ENCODE results near the gene APBB2. TPM values are rescaled to one million over a fixed set of nuclear protein-coding genes. Genes with fewer than 3 reads are reported as not detected.

The APBB2 gene
- total and polyA plus RNA-seq, 2 experiments from 2014 or later, result 35.8 to 74.8 TPM

DNA sequence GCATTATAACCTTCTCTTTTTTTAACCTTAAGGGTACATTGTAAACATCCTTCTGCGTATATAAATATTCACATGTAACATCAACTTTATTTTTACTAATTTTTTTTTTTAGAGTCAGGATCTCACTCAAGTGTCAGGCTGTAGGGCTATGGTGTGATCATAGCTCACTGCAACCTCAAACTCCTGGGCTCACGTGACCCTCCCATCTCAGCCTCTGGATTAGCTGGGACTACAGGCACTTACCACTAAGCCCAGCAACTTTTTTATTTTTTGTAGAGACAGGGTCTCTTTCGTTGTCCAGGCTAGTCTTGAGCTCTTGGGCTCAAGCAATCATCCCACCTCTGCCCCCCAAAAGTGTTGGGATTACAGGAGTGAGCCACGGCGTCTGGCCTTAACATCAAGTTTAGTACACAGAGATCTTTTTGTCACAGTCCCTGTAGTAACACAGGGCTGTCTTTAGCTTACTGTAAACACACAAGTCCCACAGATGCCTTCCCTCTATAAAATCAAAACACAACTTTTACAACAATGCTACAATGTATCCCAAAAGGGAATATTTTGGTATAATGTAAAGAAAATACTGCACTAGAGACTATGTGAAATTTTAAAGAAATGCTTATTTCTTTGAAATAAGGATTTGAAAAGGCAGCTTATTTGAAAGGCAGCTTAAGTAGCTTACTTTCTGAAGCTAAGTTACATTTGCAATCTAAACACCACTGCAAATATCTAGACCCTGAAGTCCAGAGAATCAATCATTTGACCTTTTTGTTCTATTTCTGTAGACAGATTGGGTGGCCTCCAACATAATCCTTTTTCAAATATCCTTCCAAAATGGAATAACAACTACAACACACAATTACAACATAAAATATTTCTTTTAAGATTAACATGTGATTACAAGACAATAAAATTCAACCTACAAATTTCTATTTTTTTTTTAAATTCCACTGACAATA lies 116.0 kb downstream of the APBB2 start:
- no peak overlapping the region for H3K4me3 ChIP-seq
- no peaks in the 10 kb centered on the region for H3K9me2 ChIP-seq (ENCODE audit: insufficient read depth)
- peak overlapping the region; percentile 41; the same call in 1 of the 2 replicates for H3K27ac ChIP-seq (ENCODE audit: low read depth)
- peaks cover 9% of the 10 kb centered on the region for H3K4me1 Mint-ChIP-seq
- no peaks in the 10 kb centered on the region for H4K20me1 ChIP-seq (replicated peaks; ENCODE audit: insufficient read depth)
- no peak for DNase-seq (ENCODE audit: low spot score)
- H3K36me3 ChIP-seq (ENCODE audit: insufficient read depth), result no peaks in the 10 kb centered on the region
- 0 out of 2 replicates have a peak overlapping the region, but pooled peaks have one; percentile 14 for H3K27ac Mint-ChIP-seq
- peak; percentile 73 for ATAC-seq
- peaks cover 6% of the 10 kb centered on the region; the same call in 1 of the 2 replicates for H3K4me1 ChIP-seq (ENCODE audit: insufficient read depth)
- H3K27me3 ChIP-seq (ENCODE audit: insufficient read depth), result no peaks in the 10 kb centered on the region
- no peaks in the 10 kb centered on the region for H3K27me3 Mint-ChIP-seq (ENCODE audit: insufficient read depth, low read depth, poor library complexity)
- no peak overlapping the region for H2AFZ ChIP-seq
- H3F3A ChIP-seq (replicated peaks; ENCODE audit: low read depth), result no peaks in the 10 kb centered on the region
- no peak overlapping the region for H3K4me3 Mint-ChIP-seq
- no peaks in the 10 kb centered on the region for H3K36me3 Mint-ChIP-seq (ENCODE audit: low read depth)
- TF ChIP-seq JUNB (IDR thresholded peaks at IDR 0.05; ENCODE audit: unreplicated experiment), result no peak
- TF ChIP-seq ZNF331 (CRISPR knock-in tag; IDR thresholded peaks at IDR 0.05; ENCODE audit: low read depth), result no peak
- no peak for TF ChIP-seq STAT1 (IDR thresholded peaks at IDR 0.05; ENCODE audit: unreplicated experiment)
- TF ChIP-seq, protein P1, sequence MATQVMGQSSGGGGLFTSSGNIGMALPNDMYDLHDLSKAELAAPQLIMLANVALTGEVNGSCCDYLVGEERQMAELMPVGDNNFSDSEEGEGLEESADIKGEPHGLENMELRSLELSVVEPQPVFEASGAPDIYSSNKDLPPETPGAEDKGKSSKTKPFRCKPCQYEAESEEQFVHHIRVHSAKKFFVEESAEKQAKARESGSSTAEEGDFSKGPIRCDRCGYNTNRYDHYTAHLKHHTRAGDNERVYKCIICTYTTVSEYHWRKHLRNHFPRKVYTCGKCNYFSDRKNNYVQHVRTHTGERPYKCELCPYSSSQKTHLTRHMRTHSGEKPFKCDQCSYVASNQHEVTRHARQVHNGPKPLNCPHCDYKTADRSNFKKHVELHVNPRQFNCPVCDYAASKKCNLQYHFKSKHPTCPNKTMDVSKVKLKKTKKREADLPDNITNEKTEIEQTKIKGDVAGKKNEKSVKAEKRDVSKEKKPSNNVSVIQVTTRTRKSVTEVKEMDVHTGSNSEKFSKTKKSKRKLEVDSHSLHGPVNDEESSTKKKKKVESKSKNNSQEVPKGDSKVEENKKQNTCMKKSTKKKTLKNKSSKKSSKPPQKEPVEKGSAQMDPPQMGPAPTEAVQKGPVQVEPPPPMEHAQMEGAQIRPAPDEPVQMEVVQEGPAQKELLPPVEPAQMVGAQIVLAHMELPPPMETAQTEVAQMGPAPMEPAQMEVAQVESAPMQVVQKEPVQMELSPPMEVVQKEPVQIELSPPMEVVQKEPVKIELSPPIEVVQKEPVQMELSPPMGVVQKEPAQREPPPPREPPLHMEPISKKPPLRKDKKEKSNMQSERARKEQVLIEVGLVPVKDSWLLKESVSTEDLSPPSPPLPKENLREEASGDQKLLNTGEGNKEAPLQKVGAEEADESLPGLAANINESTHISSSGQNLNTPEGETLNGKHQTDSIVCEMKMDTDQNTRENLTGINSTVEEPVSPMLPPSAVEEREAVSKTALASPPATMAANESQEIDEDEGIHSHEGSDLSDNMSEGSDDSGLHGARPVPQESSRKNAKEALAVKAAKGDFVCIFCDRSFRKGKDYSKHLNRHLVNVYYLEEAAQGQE (IDR thresholded peaks at IDR 0.05; ENCODE audit: unreplicated experiment), result no peak
- no peak for TF ChIP-seq EZH2 (IDR thresholded peaks at IDR 0.05; ENCODE audit: low read depth, unreplicated experiment)
- no peak for TF ChIP-seq CREB1 (CRISPR knock-in tag; IDR thresholded peaks at IDR 0.05; ENCODE audit: low read depth)
- no peak for TF ChIP-seq NANOG (IDR thresholded peaks at IDR 0.05; ENCODE audit: borderline replicate concordance)
- TF ChIP-seq, protein P2, sequence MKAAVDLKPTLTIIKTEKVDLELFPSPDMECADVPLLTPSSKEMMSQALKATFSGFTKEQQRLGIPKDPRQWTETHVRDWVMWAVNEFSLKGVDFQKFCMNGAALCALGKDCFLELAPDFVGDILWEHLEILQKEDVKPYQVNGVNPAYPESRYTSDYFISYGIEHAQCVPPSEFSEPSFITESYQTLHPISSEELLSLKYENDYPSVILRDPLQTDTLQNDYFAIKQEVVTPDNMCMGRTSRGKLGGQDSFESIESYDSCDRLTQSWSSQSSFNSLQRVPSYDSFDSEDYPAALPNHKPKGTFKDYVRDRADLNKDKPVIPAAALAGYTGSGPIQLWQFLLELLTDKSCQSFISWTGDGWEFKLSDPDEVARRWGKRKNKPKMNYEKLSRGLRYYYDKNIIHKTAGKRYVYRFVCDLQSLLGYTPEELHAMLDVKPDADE (IDR thresholded peaks at IDR 0.05), result no peak
- TF ChIP-seq, protein P3, sequence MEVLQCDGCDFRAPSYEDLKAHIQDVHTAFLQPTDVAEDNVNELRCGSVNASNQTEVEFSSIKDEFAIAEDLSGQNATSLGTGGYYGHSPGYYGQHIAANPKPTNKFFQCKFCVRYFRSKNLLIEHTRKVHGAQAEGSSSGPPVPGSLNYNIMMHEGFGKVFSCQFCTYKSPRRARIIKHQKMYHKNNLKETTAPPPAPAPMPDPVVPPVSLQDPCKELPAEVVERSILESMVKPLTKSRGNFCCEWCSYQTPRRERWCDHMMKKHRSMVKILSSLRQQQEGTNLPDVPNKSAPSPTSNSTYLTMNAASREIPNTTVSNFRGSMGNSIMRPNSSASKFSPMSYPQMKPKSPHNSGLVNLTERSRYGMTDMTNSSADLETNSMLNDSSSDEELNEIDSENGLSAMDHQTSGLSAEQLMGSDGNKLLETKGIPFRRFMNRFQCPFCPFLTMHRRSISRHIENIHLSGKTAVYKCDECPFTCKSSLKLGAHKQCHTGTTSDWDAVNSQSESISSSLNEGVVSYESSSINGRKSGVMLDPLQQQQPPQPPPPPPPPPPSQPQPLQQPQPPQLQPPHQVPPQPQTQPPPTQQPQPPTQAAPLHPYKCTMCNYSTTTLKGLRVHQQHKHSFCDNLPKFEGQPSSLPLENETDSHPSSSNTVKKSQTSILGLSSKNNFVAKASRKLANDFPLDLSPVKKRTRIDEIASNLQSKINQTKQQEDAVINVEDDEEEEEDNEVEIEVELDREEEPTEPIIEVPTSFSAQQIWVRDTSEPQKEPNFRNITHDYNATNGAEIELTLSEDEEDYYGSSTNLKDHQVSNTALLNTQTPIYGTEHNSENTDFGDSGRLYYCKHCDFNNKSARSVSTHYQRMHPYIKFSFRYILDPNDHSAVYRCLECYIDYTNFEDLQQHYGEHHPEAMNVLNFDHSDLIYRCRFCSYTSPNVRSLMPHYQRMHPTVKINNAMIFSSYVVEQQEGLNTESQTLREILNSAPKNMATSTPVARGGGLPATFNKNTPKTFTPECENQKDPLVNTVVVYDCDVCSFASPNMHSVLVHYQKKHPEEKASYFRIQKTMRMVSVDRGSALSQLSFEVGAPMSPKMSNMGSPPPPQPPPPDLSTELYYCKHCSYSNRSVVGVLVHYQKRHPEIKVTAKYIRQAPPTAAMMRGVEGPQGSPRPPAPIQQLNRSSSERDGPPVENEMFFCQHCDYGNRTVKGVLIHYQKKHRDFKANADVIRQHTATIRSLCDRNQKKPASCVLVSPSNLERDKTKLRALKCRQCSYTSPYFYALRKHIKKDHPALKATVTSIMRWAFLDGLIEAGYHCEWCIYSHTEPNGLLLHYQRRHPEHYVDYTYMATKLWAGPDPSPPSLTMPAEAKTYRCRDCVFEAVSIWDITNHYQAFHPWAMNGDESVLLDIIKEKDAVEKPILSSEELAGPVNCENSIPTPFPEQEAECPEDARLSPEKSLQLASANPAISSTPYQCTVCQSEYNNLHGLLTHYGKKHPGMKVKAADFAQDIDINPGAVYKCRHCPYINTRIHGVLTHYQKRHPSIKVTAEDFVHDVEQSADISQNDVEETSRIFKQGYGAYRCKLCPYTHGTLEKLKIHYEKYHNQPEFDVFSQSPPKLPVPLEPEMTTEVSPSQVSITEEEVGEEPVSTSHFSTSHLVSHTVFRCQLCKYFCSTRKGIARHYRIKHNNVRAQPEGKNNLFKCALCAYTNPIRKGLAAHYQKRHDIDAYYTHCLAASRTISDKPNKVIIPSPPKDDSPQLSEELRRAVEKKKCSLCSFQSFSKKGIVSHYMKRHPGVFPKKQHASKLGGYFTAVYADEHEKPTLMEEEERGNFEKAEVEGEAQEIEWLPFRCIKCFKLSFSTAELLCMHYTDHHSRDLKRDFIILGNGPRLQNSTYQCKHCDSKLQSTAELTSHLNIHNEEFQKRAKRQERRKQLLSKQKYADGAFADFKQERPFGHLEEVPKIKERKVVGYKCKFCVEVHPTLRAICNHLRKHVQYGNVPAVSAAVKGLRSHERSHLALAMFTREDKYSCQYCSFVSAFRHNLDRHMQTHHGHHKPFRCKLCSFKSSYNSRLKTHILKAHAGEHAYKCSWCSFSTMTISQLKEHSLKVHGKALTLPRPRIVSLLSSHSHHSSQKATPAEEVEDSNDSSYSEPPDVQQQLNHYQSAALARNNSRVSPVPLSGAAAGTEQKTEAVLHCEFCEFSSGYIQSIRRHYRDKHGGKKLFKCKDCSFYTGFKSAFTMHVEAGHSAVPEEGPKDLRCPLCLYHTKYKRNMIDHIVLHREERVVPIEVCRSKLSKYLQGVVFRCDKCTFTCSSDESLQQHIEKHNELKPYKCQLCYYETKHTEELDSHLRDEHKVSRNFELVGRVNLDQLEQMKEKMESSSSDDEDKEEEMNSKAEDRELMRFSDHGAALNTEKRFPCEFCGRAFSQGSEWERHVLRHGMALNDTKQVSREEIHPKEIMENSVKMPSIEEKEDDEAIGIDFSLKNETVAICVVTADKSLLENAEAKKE (CRISPR knock-in tag; IDR thresholded peaks at IDR 0.05), result no peak
- no peak for TF ChIP-seq EZH2phosphoT487 (IDR thresholded peaks at IDR 0.05; ENCODE audit: unreplicated experiment)
- TF ChIP-seq, protein P4, sequence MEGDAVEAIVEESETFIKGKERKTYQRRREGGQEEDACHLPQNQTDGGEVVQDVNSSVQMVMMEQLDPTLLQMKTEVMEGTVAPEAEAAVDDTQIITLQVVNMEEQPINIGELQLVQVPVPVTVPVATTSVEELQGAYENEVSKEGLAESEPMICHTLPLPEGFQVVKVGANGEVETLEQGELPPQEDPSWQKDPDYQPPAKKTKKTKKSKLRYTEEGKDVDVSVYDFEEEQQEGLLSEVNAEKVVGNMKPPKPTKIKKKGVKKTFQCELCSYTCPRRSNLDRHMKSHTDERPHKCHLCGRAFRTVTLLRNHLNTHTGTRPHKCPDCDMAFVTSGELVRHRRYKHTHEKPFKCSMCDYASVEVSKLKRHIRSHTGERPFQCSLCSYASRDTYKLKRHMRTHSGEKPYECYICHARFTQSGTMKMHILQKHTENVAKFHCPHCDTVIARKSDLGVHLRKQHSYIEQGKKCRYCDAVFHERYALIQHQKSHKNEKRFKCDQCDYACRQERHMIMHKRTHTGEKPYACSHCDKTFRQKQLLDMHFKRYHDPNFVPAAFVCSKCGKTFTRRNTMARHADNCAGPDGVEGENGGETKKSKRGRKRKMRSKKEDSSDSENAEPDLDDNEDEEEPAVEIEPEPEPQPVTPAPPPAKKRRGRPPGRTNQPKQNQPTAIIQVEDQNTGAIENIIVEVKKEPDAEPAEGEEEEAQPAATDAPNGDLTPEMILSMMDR (conservative IDR thresholded peaks at IDR 0.05; ENCODE audit: low read depth in 2 of 2), result no peak
- no peak for TF ChIP-seq POLR2AphosphoS5 (IDR thresholded peaks at IDR 0.05; ENCODE audit: low read depth)
- no peaks in the 10 kb centered on the region for H3K79me2 ChIP-seq (replicated peaks; ENCODE audit: insufficient read depth)
- no peak overlapping the region for H3K4me2 ChIP-seq
- H3K9me3 Mint-ChIP-seq, result no peaks in the 10 kb centered on the region
